Stimulated activated CD8-positive, alpha-beta memory T cell treated with anti-CD3 and anti-CD28 coated beads, Interleukin-4, amount 100 ng/mL, for 24 hours (primary cell): Measurements from ENCODE around the gene PSMB2.
A peak's percentile ranks its signal among the peaks of the same experiment; 100 is the strongest.
"Not testable (repeated sequence)": the region's sequence is repeated elsewhere in the genome, so short reads cannot be mapped to it uniquely, and the experiment has no call there.

Source experiments
- DNase-seq: peaks from one replicate; pipeline ENCODE4 v3.0.0-alpha.2; 2020; ENCODE audit warnings: low read depth

The PSMB2 gene

DNA sequence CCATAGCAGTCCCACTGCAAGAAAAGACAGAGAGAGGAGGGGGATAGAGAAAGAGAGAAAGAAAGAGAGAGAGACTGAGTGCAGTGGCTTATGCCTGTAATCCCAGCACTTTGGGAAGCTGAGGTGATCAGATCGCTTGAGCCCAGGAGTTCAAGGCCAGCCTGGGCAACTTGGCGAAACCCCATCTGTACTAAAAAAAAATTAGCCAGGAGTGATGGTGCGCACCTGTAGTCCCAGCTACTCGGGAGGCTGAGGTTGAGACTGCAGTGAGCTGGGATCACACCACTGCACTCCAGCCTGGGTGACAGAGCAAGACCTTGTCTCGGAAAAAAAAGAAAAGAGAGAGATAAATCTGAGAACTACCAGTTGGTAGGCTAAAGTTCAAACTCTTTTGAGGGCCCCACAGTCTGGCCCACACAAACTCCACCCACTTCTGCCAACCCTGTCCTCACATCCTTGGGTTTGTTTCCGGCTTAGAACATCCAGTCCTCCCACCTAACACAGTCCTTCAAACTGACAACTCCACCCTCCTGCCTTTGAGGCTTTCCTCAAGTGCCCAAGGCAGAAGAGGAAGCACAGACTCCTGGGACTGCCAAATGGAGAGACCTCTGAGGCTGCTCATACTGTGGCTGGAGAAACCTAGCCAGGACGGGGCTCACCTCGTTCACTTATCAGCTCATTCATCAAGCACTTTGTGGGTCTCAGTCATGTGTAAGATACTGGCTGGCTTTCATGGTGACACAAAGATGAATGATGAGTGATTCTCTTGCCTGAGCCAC is 48.1 kb downstream of the PSMB2 start:
- no peak for DNase-seq

DNA sequence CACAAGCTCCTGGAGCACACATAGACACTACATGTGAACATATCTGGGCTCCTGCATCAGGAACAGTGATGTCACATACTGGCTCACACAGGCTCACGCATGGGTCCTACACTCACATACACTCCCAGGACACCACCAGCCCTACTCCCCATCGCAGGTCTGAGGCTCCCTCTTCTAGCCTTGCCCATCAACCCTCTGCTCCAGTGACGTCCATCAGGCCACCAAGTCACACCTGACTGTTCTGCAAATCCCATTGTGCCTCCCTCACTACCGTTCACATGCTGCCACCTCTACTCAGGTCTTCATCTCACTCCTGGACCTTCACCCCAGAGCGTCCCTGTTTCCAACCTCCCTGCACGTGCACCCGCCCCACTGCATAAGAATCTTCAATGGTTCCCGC is 50.1 kb downstream of the PSMB2 start:
- no peak for DNase-seq

DNA sequence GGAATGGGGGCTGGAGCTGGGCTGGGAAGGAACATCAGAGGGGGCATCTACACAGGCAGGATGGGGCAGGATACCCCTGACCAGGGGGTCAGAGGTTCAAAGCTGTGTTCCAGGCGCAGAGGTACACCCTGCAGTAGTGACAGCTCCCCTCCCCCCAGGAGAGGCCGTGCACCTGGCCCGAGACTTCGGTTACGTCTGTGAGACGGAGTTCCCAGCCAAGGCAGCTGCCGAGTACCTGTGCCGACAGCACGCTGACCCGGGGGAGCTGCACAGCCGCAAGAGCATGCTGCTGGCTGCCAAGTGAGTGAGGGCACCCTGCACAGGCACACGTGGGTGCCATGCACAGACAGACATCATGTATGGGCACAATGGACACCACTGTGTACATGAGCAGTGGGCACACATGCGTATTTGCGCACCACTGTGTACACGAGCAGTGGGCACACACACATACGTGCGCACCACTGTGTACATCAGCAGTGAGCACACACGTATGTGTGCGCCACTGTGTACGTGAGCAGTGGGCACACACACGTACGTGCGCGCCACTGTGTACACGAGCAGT is 50.8 kb downstream of the PSMB2 start:
- DNase-seq = no peak

DNA sequence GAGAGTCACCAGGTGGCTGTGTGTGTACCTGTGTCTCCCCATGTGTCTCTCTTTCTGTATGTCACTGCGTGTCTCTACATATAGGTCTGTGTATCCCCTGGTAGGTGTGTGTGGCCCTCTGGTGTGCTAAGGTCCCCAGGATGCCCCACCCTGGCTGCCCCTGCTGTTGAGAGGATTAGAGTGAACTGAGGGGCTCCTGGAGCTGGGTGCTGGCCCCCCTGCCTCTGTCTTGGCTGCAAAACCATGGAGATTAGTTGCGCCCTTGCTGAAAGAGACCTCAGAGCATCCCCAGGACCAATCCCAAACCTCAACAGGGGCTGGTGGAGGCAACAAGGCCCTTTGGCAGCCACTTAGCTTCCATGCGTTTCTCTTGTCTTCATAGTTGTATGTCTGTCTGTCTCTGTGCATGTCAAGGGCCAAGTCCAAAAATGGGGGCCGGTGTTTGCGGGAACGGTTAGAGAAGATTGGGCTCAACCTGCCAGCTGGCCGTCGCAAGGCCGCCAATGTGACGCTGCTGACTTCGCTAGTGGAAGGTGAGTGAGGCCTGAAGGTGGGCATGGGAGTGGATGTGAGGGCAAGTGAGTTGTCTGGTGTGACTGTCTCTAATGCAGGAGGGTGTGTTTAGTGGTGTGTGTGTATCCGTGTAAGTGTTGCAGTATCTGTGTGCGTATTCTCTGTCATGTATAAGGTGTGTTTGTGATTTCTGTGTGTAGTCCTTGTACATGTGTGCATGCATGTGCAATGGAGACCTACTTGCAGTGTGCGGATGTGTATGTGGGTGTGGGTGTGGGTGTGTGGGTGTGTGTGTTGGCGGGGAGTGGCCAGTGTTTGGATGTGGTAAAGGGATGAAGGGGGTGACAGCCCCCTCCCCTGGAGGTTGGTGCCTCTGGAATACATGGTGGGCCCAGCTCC is 51.6 kb downstream of the PSMB2 start:
- no peak for DNase-seq

DNA sequence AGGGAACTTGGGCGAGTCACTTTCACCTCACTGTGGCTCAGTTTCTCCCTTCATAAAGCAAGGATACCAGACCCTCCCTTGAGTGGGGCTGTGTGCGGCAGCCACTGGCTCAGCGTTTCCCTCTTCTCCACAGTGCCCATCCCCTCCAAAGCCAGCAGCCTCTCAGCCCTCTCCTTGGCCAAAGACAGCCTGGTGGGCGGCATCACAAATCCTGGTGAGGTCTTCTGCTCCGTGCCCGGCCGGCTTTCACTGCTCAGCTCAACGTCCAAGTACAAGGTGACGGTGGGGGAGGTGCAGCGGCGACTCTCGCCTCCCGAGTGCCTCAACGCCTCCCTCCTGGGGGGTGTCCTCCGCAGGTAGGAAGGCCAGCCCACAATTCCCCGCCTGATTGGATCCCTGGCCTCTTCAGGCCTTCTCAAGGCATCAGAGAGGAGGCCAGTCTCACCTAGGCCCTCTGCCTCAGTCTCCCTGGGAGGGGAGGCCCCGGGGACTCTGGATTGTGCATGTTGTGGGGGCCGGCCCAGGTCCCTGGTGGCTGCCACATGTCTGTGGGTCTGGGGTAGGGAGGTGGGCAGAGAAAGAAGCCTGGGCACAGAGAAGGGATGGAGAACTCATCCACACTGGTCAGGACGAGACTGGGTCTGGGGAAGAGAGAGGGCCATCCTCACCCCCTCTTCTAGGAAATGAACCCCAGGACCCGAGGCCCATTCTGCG is 53.0 kb downstream of the PSMB2 start:
- no peak for DNase-seq

DNA sequence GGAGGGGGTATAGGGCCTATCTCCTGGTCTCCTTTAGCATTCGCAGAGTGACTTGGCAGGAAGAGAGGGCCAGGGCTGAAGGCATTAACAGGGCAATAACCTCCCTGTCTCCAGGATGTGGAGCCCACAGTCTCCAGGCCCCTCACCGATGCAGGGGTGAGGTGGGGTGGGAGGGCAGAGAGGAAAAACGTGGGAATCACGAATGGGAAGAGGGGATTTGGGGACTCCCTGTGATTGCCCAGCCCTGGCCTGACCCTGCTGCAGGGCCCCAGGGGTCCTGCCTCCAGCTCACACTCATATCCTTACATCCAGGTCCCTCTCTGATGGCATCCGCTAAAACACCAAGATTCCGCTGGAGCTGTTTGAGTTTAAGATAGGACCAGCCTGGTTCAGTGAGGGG is 53.6 kb downstream of the PSMB2 start:
- no peak for DNase-seq

DNA sequence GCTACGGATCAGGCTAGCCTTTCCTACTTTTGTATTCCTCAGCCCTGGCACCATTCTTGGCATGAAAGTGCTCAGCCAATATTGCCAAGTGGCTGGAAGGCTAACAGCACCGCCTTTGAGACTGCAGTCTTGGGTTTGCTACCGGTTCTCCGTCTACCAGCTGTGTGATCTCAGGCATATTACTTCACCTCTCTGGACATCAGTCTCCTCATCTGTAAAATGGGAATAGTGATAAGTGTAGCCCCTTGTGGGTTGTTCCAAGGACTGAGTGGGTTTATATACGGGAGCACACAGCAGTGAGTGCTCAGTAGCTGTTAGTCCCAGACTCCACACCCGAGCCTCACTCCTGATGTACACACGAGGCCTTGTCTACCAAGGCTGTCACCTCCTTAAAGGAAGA is 54.5 kb downstream of the PSMB2 start:
- no peak for DNase-seq

DNA sequence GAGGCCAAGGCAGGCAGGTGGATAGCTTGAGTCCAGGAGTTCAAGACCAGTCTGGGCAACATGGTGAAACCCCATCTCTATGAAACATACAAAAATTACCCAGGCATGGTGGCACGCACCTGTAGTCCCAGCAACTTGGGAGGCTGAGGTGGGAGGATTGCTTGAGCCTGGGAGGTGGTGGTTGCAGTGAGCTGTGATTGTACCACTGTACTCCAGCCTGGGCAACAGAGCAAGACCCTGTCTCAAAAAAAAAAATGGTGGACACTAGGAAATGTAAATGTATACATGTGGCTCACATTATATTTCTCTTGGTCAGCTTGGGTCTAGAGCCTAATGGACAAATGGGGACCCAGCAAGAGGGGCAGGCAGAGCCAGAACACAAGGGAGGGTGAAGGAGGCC is 55.5 kb downstream of the PSMB2 start:
- DNase-seq = not testable (repeated sequence)

DNA sequence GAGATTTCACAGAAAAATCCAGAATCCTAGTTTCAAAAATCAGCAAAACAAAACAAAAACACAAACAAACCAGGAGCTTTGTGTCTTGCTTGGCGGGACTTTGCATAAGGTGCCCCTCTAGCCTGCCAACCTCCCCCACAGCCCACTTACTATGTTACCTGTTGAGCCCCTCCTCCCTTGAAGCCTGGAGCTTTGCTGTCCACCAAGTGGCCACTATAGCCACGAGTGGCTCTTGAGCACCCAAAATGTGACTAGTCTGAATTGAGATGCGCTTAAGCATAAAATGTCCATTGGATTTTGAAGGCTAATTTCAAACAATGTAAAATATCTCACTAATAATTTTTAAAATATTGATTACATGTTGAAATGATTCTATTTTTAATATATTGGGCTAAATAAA is 56.0 kb downstream of the PSMB2 start:
- DNase-seq = no peak

DNA sequence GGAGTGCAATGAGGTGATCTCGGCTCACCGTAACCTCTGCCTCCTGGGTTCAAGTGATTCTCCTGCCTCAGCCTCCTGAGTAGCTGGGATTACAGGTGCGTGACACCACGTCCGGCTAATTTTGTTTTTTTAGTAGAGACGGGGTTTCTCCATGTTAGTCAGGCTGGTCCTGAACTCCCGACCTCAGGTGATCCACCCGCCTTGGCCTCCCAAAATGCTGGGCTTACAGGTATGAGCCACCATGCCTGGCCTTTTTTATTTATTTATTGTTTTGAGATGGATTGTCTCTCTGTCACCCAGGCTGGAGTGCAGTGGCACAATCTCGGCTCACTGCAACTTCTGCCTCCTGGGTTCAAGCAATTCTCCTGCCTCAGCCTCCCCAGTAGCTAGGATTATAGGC is 59.7 kb downstream of the PSMB2 start:
- not testable (repeated sequence) for DNase-seq

DNA sequence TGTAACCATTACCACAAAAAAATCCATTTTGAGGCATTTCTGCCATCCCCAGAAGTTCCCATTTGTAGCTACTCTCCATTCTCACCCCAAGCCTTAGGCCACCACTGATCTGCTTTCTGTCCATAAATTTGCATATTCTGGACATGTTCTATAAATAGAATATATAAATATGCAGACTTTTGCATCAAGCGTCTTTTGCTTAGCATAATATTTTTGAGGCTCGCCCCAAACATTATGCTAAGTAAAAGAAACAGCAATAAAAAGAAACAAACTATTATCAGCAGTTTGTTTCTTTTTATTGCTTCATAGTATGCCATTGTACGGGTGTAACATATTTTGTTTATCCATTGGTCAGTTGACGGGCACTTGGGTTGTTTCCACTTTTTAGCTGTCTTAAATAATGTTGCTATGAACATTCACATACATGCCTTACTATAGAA is 60.4 kb downstream of the PSMB2 start:
- no peak for DNase-seq

DNA sequence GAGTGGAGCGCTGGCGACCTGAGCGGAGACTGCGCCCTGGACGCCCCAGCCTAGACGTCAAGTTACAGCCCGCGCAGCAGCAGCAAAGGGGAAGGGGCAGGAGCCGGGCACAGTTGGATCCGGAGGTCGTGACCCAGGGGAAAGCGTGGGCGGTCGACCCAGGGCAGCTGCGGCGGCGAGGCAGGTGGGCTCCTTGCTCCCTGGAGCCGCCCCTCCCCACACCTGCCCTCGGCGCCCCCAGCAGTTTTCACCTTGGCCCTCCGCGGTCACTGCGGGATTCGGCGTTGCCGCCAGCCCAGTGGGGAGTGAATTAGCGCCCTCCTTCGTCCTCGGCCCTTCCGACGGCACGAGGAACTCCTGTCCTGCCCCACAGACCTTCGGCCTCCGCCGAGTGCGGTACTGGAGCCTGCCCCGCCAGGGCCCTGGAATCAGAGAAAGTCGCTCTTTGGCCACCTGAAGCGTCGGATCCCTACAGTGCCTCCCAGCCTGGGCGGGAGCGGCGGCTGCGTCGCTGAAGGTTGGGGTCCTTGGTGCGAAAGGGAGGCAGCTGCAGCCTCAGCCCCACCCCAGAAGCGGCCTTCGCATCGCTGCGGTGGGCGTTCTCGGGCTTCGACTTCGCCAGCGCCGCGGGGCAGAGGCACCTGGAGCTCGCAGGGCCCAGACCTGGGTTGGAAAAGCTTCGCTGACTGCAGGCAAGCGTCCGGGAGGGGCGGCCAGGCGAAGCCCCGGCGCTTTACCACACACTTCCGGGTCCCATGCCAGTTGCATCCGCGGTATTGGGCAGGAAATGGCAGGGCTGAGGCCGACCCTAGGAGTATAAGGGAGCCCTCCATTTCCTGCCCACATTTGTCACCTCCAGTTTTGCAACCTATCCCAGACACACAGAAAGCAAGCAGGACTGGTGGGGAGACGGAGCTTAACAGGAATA is 64.0 kb downstream of the PSMB2 start:
- peak; percentile 45 for DNase-seq

DNA sequence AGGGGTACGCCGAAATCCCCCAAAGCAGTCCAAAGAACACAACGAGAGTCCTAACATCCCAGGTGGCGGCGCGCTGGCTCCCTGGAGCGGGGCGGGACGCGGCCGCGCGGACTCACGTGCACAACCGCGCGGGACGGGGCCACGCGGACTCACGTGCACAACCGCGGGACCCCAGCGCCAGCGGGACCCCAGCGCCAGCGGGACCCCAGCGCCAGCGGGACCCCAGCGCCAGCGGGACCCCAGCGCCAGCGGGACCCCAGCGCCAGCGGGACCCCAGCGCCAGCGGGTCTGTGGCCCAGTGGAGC is 64.6 kb downstream of the PSMB2 start:
- not testable (repeated sequence) for DNase-seq

DNA sequence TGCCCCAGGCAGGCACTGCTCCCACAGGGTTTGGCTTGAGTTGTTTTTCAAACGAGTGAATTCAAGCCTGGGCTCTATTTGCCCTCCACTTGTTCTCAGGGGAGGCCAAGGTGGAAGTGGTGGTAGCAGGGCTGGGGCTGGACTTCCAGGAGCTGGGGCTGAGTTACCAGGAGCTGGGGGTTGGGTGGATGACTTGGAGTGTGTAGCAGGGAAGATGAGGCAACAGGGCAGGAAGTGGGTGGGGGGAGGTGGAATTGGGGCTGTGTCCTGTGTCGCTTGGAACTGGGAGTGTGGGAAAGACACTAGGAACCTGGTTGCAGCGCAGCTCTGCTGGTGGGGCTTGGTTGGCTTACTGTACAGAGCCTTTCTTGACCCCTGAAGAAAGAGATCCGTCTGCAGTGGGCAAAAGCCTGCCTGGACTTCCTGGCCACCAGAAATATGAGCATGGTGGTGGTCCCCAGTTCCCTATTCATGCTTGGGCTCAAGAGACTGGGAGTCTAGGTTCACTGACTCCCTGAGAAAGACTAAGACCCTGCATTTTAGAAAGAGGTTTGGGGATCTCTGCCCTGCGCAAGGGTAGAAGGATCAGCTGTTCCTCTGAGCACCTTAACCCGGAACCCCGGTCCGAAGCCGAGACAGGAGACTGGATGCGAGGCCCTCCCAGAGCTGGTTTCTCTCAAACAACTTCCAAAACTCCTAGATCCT is 65.1 kb downstream of the PSMB2 start:
- DNase-seq = no peak

DNA sequence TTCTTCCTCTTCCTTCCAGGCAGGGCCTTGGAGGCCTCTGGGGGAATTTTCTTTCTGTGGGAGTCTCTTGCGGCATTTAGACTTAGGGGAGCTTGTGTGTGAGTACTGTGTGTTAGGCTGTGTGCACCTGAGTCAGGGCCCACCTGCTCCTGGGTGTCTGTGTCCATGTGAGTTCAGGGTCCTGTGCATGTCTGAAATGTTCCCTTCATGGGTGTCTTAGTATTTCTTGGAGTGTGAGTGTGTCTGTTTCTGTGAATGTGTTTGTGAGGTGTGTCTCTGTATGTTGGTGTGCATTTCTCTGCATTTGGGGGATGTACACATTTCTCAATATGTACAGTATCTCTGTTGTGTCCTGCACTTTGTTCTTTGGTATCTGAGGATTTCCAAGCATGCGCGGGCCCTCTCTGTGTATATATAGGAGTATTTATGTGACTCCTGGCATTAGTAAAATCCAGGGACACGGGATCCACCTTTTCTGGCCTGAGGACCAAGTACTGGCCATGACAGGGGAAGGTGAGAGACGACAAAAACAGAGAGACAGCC is 65.8 kb downstream of the PSMB2 start:
- no peak for DNase-seq

DNA sequence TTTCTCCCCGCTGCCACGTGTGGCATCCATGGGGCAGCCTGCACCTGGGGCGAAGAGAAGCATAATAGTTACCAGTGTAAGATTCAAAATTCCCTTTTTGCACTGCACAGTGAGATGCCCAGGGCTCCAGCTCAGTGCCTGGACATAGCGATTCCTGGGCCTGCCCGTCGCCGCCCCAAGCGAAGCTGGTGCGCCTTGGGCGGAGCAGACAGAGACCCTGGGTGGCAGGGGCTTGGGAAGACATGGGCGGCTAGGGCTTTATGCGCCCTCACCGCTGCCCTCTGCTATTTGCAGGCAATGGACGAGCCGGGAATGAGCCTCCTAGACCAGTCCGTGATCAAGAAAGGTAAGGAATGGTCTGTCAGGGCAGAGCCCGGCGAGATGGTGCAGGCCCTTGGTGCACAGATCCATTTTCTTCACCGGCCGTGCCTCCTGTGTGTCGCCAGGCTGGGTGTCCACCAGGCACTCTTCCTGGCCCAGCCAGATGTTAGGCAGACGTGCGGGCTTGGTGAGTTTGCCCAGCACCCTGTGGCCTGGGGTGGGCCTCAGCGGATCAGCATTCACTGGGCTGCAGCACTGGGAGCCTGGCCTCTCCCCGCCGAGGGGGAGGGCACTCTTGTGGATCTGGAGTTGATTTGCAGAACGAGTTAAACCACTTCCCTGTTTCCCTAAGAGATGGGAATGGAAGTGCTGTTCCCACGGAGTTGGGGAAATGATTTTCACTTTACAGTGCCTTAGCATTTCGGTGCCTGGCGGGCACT is 66.5 kb downstream of the PSMB2 start:
- no peak for DNase-seq

DNA sequence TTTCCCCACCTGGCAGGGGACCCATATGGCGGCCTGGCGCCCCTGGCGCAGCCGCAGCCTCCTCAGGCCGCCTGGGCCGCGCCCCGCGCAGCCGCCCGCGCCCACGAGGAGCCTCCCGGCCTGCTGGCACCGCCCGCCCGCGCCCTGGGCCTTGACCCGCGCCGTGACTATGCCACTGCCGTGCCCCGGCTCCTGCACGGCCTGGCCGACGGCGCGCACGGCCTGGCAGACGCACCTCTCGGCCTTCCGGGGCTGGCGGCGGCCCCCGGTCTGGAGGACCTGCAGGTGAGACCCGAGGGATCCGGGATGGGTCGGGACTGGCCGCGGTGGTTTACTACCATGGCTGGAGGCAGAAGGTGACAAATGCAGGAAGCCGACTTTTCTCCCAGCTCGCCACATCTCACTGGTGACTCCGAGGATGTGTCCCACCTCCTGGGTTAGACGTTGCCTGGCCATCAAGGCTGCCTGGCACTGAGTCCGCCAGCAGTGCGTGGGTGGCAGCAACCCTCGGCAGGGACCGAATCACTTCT is 67.1 kb downstream of the PSMB2 start:
- DNase-seq = no peak

DNA sequence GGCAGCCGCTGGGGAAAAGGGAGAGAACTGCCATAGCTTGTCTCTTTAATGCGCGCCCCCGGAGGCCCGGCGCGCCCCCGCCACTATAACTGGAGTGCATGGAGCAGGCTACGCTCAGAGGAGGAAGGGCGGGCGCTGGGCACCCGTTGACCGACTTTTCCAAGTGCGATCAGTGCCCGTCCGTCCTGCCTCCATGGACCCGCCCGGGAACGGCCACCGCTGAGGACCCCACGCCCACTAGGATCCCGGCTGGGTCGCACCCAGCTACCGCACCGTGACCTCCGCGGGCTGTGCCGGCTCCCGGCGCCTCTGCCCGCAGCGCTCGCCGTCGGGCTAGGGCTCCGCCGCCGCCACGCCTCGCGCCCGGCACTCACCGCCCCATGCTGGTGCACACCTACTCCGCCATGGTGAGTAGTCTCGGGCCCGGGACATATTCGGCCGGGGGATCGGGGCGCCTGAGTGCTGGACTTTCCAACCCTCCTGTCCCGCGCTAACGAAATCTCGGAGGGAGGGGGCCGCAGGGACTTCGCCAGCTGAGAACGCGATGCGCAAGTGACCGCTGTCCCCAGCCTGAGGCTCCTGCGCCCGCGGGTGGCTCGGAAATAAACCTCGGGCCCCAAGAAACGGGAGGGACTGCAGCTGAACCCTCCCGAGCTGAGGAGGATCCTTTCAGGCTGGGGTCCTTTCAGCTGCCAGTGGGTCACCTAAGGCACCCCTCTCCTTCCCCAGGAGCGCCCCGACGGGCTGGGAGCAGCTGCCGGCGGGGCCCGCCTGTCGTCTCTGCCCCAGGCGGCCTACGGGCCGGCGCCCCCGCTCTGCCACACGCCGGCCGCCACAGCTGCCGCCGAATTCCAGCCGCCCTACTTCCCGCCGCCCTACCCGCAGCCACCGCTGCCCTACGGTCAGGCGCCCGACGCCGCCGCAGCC is 67.9 kb downstream of the PSMB2 start, which contains the start of gene TFAP2E:
Gene TFAP2E, plus strand, starts transcription at position 117 of the 927 bp plus-strand sequence. Its CDS starts 264 bp downstream, at position 381.
- no peak for DNase-seq
